GM12878 (cell line): ENCODE data around the gene OR10A3. TPM values are rescaled to one million over a fixed set of nuclear protein-coding genes. Genes with fewer than 3 reads are reported as not detected.

Experiments
- ATAC-seq: fragments of 200-7000 bp; cut with Tn5 transposase; 3 replicates; pipeline ENCODE4 v1.9.1; 2020; ENCODE audit warnings: mild to moderate bottlenecking, moderate library complexity
- BruUV-seq: library from RNA; stranded (reverse); fragments of 400-500 nt; replicated peaks from 2 replicates; lab custom pipeline; 2021; lab: Mats Ljungman, UMichigan
- CTCF ChIA-PET: fragments of 300-600 bp; sonication (Branson Sonifier 250); formaldehyde crosslinking; extraction: SDS; loops from one replicate; lab custom pipeline; 2021; ENCODE audit warnings: inconsistent platforms; lab: Yijun Ruan, JAX
- POLR2A ChIA-PET: fragments of 350-600 bp; formaldehyde crosslinking; extraction: SDS; loops from one replicate; lab custom pipeline; 2021; ENCODE audit warnings: inconsistent platforms; lab: Charles Lee
- RAD21 ChIA-PET: fragments of 300-600 bp; sonication (Branson Sonifier 250); formaldehyde crosslinking; loops from one replicate; lab custom pipeline; 2023; ENCODE audit warnings: antibody characterized with exemption; ENCODE audit not compliant: unreplicated experiment; lab: Charles Lee
- SMC1A ChIA-PET: fragments of 300-600 bp; sonication (Branson Sonifier 250); formaldehyde crosslinking; loops from one replicate; lab custom pipeline; 2023; ENCODE audit not compliant: unreplicated experiment, uncharacterized antibody; lab: Charles Lee
- DNase-seq: peaks from one replicate; pipeline ENCODE4 v3.0.0-alpha.2; 2011; ENCODE audit warnings: low read depth, low spot score
- FAIRE-seq: peaks from 3 replicates; lab custom pipeline; 2011; peaks lifted over from hg19 to GRCh38; lab: Jason Lieb, UNC
- H2AFZ ChIP-seq: 2 replicates; pipeline ENCODE4 v1.6.0; 2011; ENCODE audit warnings: low read depth, low read length, control low read depth; ENCODE audit not compliant: control insufficient read depth
- H3K27ac ChIP-seq: 2 replicates; pipeline ENCODE4 v1.5.1; 2011; ENCODE audit warnings: control low read depth; ENCODE audit not compliant: control insufficient read depth, insufficient read depth
- H3K27me3 ChIP-seq, 2 experiments: replicated peaks in 1 of 2; 2 replicates each; pipeline versions ENCODE4 v1.6.0 to v1.6.1; 2011; ENCODE audit warnings: low read length in 1 of 2; ENCODE audit not compliant: control insufficient read depth in 2 of 2, insufficient read depth in 2 of 2
- H3K36me3 ChIP-seq, 2 experiments: 2 replicates each; pipeline ENCODE4 v1.5.1; 2011; ENCODE audit warnings: low read length in 1 of 2; ENCODE audit not compliant: control insufficient read depth in 2 of 2, insufficient read depth in 2 of 2
- H3K4me1 ChIP-seq: 2 replicates; pipeline ENCODE4 v1.6.1; 2011; ENCODE audit warnings: mild to moderate bottlenecking, low read length, moderate library complexity, mixed read lengths; ENCODE audit not compliant: control insufficient read depth, insufficient read depth
- H3K4me2 ChIP-seq: 2 replicates; pipeline ENCODE4 v1.6.0; 2011; ENCODE audit warnings: control low read depth; ENCODE audit not compliant: control insufficient read depth, insufficient read depth
- H3K4me3 ChIP-seq: fragments of 200-600 bp; sonication (generic); 2 replicates; pipeline ENCODE4 v1.5.1; 2016
- H3K79me2 ChIP-seq: 2 replicates; pipeline ENCODE4 v1.6.0; 2011; ENCODE audit warnings: low read length; ENCODE audit not compliant: control insufficient read depth, insufficient read depth
- H3K9ac ChIP-seq: 2 replicates; pipeline ENCODE4 v1.8.0; 2011; ENCODE audit warnings: low read length, control low read depth, mixed read lengths; ENCODE audit not compliant: control insufficient read depth, insufficient read depth
- H3K9me3 ChIP-seq: replicated peaks from 3 replicates; pipeline ENCODE4 v1.5.1; 2011; ENCODE audit warnings: mild to moderate bottlenecking, low read length; ENCODE audit not compliant: control insufficient read depth, insufficient read depth
- H4K20me1 ChIP-seq: 2 replicates; pipeline ENCODE4 v1.6.0; 2011; ENCODE audit not compliant: control insufficient read depth, insufficient read depth
- BHLHE40 ChIP-seq, 2 experiments: fragments of 450-650 bp in 1 of 2; IDR thresholded peaks; 2 replicates each; pipeline ENCODE4 v1.6.1; 2011 to 2017; ENCODE audit warnings: low read depth in 2 of 2, borderline replicate concordance in 1 of 2, improper control_type of control experiment in 1 of 2, low read length in 1 of 2, mild to moderate bottlenecking in 1 of 2
- CBX5 ChIP-seq: sonication (generic); IDR thresholded peaks from 2 replicates; pipeline ENCODE4 v1.6.1; 2016; ENCODE audit warnings: low read depth, moderate library complexity, mild to moderate bottlenecking, inconsistent platforms
- CEBPB ChIP-seq, 2 experiments: fragments of 150-350 bp in 1 of 2; IDR thresholded peaks; 2 replicates each; pipeline ENCODE4 v1.6.1; 2012 to 2014; ENCODE audit warnings: low read depth in 2 of 2, low read length in 2 of 2, borderline replicate concordance in 1 of 2, inconsistent platforms in 1 of 2
- GABPA ChIP-seq: IDR thresholded peaks from 2 replicates; pipeline ENCODE4 v1.6.1; 2014; ENCODE audit warnings: antibody characterized with exemption, low read depth, mild to moderate bottlenecking, inconsistent platforms
- HSF1 ChIP-seq: fragments of 150-350 bp; IDR thresholded peaks from 2 replicates; pipeline ENCODE4 v1.6.1; 2014; ENCODE audit warnings: mild to moderate bottlenecking, low read depth, low read length
- KLF5 ChIP-seq: fragments of 450-650 bp; IDR thresholded peaks from 2 replicates; pipeline ENCODE4 v1.6.1; 2014; ENCODE audit warnings: mild to moderate bottlenecking; ENCODE audit not compliant: partially characterized antibody
- REST ChIP-seq: IDR thresholded peaks from 2 replicates; pipeline ENCODE4 v1.6.1; 2012; ENCODE audit warnings: mild to moderate bottlenecking, low read depth, low read length
- SREBF2 ChIP-seq: IDR thresholded peaks from 2 replicates; pipeline ENCODE4 v1.6.1; 2012; ENCODE audit warnings: mild to moderate bottlenecking, low read length
- STAT3 ChIP-seq: IDR thresholded peaks from 2 replicates; pipeline ENCODE4 v1.6.1; 2011; ENCODE audit warnings: low read depth, low read length, improper control_type of control experiment
- YY1 ChIP-seq: IDR thresholded peaks from 2 replicates; pipeline ENCODE4 v1.6.1; 2011; ENCODE audit warnings: low read depth, mild to moderate bottlenecking, low read length
- ZBED1 ChIP-seq: IDR thresholded peaks from 2 replicates; pipeline ENCODE4 v1.6.1; 2016; ENCODE audit warnings: borderline replicate concordance
- ZNF217 ChIP-seq: fragments of 450-650 bp; IDR thresholded peaks from 2 replicates; pipeline ENCODE4 v1.6.1; 2017; ENCODE audit warnings: antibody characterized with exemption, mild to moderate bottlenecking
- ZNF24 ChIP-seq: fragments of 450-650 bp; IDR thresholded peaks from 2 replicates; pipeline ENCODE4 v1.6.1; 2017; ENCODE audit warnings: antibody characterized with exemption, mild to moderate bottlenecking
- WGBS: methylation state at CpG from one replicate; pipeline ENCODE4 v1.1.6; 2016; ENCODE audit warnings: low lambda C conversion rate; ENCODE audit not compliant: insufficient replicate concordance, insufficient coverage; ENCODE audit errors: missing lambda C conversion rate; 5-methylcytosine and 5-hydroxymethylcytosine counted together
- in situ Hi-C: fragments of 300-500 bp; cut with MboI; formaldehyde crosslinking; loops from 9 replicates; pipeline ENCODE4 v1.14.3; 2018; ENCODE audit warnings: mixed read lengths
- intact Hi-C: fragments of 100-400 bp; cut with micrococcal nuclease; formaldehyde crosslinking; loops from one replicate; pipeline ENCODE4 v1.14.2; 2022; ENCODE audit not compliant: unreplicated experiment
- polyA plus RNA-seq, 11 experiments: library from polyadenylated mRNA; depleted of rRNA in 4 of 11; unstranded in 6 of 11; stranded (reverse) in 5 of 11; fragments of >200 nt; fragmentation: Nextera tagmentation in 4 of 11; fragmentation: Illumina TruSeq in 1 of 11; extraction: Ambion mirVana in 4 of 11; extraction: Trizol in 1 of 11; gene quantifications; 1 replicate in 1 of 11; 2 replicates in 10 of 11; pipeline versions ENCODE4 v1.2.1 to v1.2.3, GENCODE V29; 2011 to 2016; ENCODE audit warnings: inconsistent platforms in 2 of 11, missing spikeins in 2 of 11, low read depth in 1 of 11
- total RNA-seq, 4 experiments: library from RNA; depleted of rRNA in 3 of 4; stranded (reverse); fragments of >200 nt in 3 of 4; fragmentation: Illumina TruSeq in 1 of 4; extraction: Trizol in 1 of 4; gene quantifications; 2 replicates each; pipeline versions ENCODE4 v1.2.1 to v1.2.3, GENCODE V29; 2013 to 2021
- TF ChIP-seq, protein P1 (sequence below): IDR thresholded peaks from 2 replicates; pipeline ENCODE4 v1.6.1; 2011; ENCODE audit warnings: mild to moderate bottlenecking, low read depth, low read length, moderate library complexity; ENCODE audit not compliant: insufficient replicate concordance
- TF ChIP-seq, protein P2 (sequence below): fragments of 450-650 bp; IDR thresholded peaks from 2 replicates; pipeline ENCODE4 v1.6.1; 2018; ENCODE audit warnings: borderline replicate concordance, mild to moderate bottlenecking; ENCODE audit not compliant: partially characterized antibody

The OR10A3 gene
- total and polyA plus RNA-seq, 10 of the 15 experiments (the other 5 are each of a cell fraction or from before 2014, with no cell fraction given), result 0.04 TPM; not detected in 9

DNA sequence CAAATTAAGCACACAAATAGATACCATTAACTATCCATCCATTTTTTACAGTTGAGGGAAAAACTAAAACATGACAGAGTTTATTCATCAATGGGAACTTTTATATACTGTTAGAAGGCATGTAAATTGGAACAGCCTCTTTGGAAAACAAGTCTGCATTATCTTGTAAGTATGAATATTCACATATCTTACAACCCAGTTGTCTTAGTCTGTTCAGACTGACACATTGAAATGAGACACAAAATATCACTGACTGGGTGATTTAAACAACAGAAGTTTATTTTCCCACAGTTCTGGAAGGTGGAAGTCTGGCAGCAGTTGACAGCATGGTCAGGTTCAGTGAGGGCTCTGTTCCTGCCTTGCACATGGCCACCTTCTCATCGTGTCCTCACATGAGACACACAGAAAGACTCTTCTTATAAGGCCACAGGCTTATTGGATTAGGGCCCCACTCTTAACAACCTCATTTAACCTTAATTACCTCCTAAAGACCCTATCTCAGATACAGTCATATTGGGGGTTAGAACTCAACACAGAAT lies 40.2 kb upstream of the OR10A3 start:
- no peak overlapping the region for H3K27ac ChIP-seq
- no peaks in the 10 kb centered on the region for H4K20me1 ChIP-seq
- H2AFZ ChIP-seq, result no peak overlapping the region
- H3K4me3 ChIP-seq, result no peak overlapping the region
- ATAC-seq (no peak), FAIRE-seq (no peak), DNase-seq (no peak)
- no peaks in the 10 kb centered on the region for H3K4me1 ChIP-seq
- no peaks in the 10 kb centered on the region for H3K9me3 ChIP-seq
- RAD21 ChIA-PET, result interaction anchor here (7.2 kb wide), 1 partner anchor 88 kb away, joined by 161 read pairs; no protein-coding TSS in a partner anchor
- SMC1A ChIA-PET, result interaction anchor here (1.0 to 6.2 kb wide), 2 partner anchors 17 to 88 kb away, joined by 5 to 190 read pairs; partner anchors contain the start of gene NLRP10
- no TSS peak for BruUV-seq
- no peaks in the 10 kb centered on the region for H3K36me3 ChIP-seq
- H3K9ac ChIP-seq, result no peak overlapping the region
- no peaks in the 10 kb centered on the region for H3K27me3 ChIP-seq
- intact Hi-C loops, result no loop called here
- POLR2A ChIA-PET, result no interaction called here
- in situ Hi-C loops, result no loop called here
- peaks cover 2% of the 10 kb centered on the region; the same call in 1 of the 2 replicates for H3K79me2 ChIP-seq
- CTCF ChIA-PET, result interaction anchor here (6.2 kb wide), 1 partner anchor 88 kb away, joined by 271 read pairs; no protein-coding TSS in a partner anchor
- WGBS, result 73% methylated on average over 1 of the region's 1 CpG
- H3K4me2 ChIP-seq, result no peak overlapping the region
- no peak for TF ChIP-seq ZNF24
- no peak for TF ChIP-seq STAT3
- TF ChIP-seq, protein P1, sequence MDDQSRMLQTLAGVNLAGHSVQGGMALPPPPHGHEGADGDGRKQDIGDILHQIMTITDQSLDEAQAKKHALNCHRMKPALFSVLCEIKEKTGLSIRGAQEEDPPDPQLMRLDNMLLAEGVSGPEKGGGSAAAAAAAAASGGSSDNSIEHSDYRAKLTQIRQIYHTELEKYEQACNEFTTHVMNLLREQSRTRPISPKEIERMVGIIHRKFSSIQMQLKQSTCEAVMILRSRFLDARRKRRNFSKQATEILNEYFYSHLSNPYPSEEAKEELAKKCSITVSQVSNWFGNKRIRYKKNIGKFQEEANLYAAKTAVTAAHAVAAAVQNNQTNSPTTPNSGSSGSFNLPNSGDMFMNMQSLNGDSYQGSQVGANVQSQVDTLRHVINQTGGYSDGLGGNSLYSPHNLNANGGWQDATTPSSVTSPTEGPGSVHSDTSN, result no peak
- TF ChIP-seq KLF5, result no peak
- no peak for TF ChIP-seq GABPA
- no peak for TF ChIP-seq SREBF2
- no peak for TF ChIP-seq YY1
- no peak for TF ChIP-seq REST
- no peak for TF ChIP-seq CBX5
- no peak for TF ChIP-seq ZBED1
- TF ChIP-seq ZNF217, result no peak
- no peak for TF ChIP-seq HSF1
- TF ChIP-seq BHLHE40 (IDR thresholded peaks at IDR 0.05; ENCODE audit: borderline replicate concordance in 1 of 2, low read depth in 2 of 2, low read length in 1 of 2), result no peak
- TF ChIP-seq CEBPB (IDR thresholded peaks at IDR 0.05; ENCODE audit: borderline replicate concordance in 1 of 2, low read depth in 2 of 2, low read length in 2 of 2), result no peak
- TF ChIP-seq, protein P2, sequence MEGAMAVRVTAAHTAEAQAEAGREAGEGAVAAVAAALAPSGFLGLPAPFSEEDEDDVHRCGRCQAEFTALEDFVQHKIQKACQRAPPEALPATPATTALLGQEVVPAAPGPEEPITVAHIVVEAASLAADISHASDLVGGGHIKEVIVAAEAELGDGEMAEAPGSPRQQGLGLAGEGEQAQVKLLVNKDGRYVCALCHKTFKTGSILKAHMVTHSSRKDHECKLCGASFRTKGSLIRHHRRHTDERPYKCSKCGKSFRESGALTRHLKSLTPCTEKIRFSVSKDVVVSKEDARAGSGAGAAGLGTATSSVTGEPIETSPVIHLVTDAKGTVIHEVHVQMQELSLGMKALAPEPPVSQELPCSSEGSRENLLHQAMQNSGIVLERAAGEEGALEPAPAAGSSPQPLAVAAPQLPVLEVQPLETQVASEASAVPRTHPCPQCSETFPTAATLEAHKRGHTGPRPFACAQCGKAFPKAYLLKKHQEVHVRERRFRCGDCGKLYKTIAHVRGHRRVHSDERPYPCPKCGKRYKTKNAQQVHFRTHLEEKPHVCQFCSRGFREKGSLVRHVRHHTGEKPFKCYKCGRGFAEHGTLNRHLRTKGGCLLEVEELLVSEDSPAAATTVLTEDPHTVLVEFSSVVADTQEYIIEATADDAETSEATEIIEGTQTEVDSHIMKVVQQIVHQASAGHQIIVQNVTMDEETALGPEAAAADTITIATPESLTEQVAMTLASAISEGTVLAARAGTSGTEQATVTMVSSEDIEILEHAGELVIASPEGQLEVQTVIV, result no peak
